HepG2 (cell line): Measurements from ENCODE around the gene NCBP3. TPM values are rescaled to one million over a fixed set of nuclear protein-coding genes. Genes with fewer than 3 reads are reported as not detected.

Experiments used
- ATAC-seq: fragments of 200-7000 bp; cut with Tn5 transposase; 3 replicates; pipeline ENCODE4 v1.9.1; 2020; ENCODE audit warnings: mild to moderate bottlenecking, moderate library complexity
- BruUV-seq: library from RNA; stranded (reverse); fragments of 400-500 nt; replicated peaks from 2 replicates; lab custom pipeline; 2021; lab: Mats Ljungman, UMichigan
- CTCF ChIA-PET: fragments of 300-600 bp; formaldehyde crosslinking; extraction: SDS; loops from one replicate; lab custom pipeline; 2021; ENCODE audit warnings: low total read pairs, inconsistent platforms, low intra/inter-chr PET ratio; lab: Yijun Ruan, JAX
- POLR2A ChIA-PET: fragments of 350-600 bp; sonication (Branson Sonifier 250); formaldehyde crosslinking; loops from one replicate; lab custom pipeline; 2020; ENCODE audit warnings: antibody characterized with exemption, inconsistent platforms; lab: Yijun Ruan, JAX
- DNase-seq: peaks from one replicate; pipeline ENCODE4 v3.0.0-alpha.2; 2015; ENCODE audit warnings: low spot score
- FAIRE-seq: peaks from 3 replicates; lab custom pipeline; 2011; peaks lifted over from hg19 to GRCh38; lab: Jason Lieb, UNC
- H2AFZ ChIP-seq: one replicate; pipeline ENCODE4 v1.6.1; 2011; ENCODE audit warnings: low read length, inconsistent platforms
- H3K27ac ChIP-seq: fragments of 300-600 bp; 3 replicates; pipeline ENCODE4 v1.8.0; 2011; ENCODE audit warnings: mixed run types, mild to moderate bottlenecking, mixed read lengths, low read length, inconsistent platforms; ENCODE audit not compliant: insufficient read depth; ENCODE audit errors: extremely low read length
- H3K27me3 ChIP-seq, 2 experiments: fragments of 200-600 bp in 1 of 2; 2 replicates in 1 of 2; 3 replicates in 1 of 2; pipeline versions ENCODE4 v1.6.0 to v1.8.0; 2011; ENCODE audit warnings: low read length in 2 of 2, mild to moderate bottlenecking in 2 of 2, moderate library complexity in 2 of 2, inconsistent platforms in 1 of 2; ENCODE audit not compliant: insufficient read depth in 2 of 2, control insufficient read depth in 1 of 2
- H3K36me3 ChIP-seq, 2 experiments: fragments of 200-600 bp in 1 of 2; replicated peaks in 1 of 2; 2 replicates in 1 of 2; 3 replicates in 1 of 2; pipeline versions ENCODE4 v1.5.1 to v1.8.0; 2011; ENCODE audit warnings: low read length in 2 of 2, inconsistent platforms in 1 of 2; ENCODE audit not compliant: insufficient read depth in 2 of 2, control insufficient read depth in 1 of 2
- H3K4me1 ChIP-seq: 2 replicates; pipeline ENCODE4 v1.5.1; 2012; ENCODE audit warnings: low read length, inconsistent platforms; ENCODE audit not compliant: insufficient read depth
- H3K4me2 ChIP-seq: 2 replicates; pipeline ENCODE4 v1.6.0; 2011; ENCODE audit warnings: low read depth, low read length, inconsistent platforms
- H3K4me3 ChIP-seq, 3 experiments: fragments of 200-600 bp in 1 of 3; sonication (generic), shearing (Covaris generic) in 1 of 3; replicated peaks in 1 of 3; 2 replicates each; pipeline ENCODE4 v1.5.1; 2011 to 2016; ENCODE audit warnings: low read length in 3 of 3, inconsistent platforms in 2 of 3, low read depth in 2 of 3, mild to moderate bottlenecking in 2 of 3, control low read depth in 1 of 3, mixed read lengths in 1 of 3; ENCODE audit not compliant: insufficient read depth in 1 of 3
- H3K79me2 ChIP-seq: one replicate; pipeline ENCODE4 v1.6.1; 2011; ENCODE audit warnings: low read length, inconsistent platforms; ENCODE audit not compliant: insufficient read depth
- H3K9ac ChIP-seq: 2 replicates; pipeline ENCODE4 v1.6.0; 2011; ENCODE audit warnings: mild to moderate bottlenecking, low read depth, low read length, inconsistent platforms; ENCODE audit not compliant: insufficient read depth
- H3K9me3 ChIP-seq: 2 replicates; pipeline ENCODE4 v1.5.1; 2012; ENCODE audit warnings: mild to moderate bottlenecking, low read length
- H4K20me1 ChIP-seq: 2 replicates; pipeline ENCODE4 v1.6.0; 2011; ENCODE audit warnings: inconsistent platforms, mild to moderate bottlenecking, low read length, moderate library complexity; ENCODE audit not compliant: insufficient read depth
- BCL6 ChIP-seq: IDR thresholded peaks from 2 replicates; pipeline ENCODE4 v1.6.1; 2016; ENCODE audit warnings: missing genetic modification reagents, missing compliant biosample characterization
- HNRNPH1 ChIP-seq: fragments of 200-400 bp; formaldehyde crosslinking; optimal IDR thresholded peaks from 2 replicates; pipeline ENCODE3; 2017; ENCODE audit warnings: mild to moderate bottlenecking, low read depth, low read length
- JUNB ChIP-seq: sonication (generic); formaldehyde crosslinking; IDR thresholded peaks from 2 replicates; pipeline ENCODE4 v1.8.0; 2022; ENCODE audit warnings: missing genetic modification reagents, mild to moderate bottlenecking, borderline replicate concordance
- LCORL ChIP-seq, 2 experiments: fragments of 450-650 bp in 1 of 2; sonication (generic) in 1 of 2; formaldehyde crosslinking in 1 of 2; IDR thresholded peaks; 2 replicates each; pipeline versions ENCODE4 v1.5.0 to v1.6.1; 2017 to 2020; ENCODE audit warnings: antibody characterized with exemption in 1 of 2, missing genetic modification reagents in 1 of 2
- MTF1 ChIP-seq: sonication (generic); formaldehyde crosslinking; IDR thresholded peaks from 2 replicates; pipeline ENCODE4 v1.5.0; 2020; ENCODE audit warnings: missing genetic modification reagents
- NFATC3 ChIP-seq: sonication (generic); formaldehyde crosslinking; IDR thresholded peaks from 2 replicates; pipeline ENCODE4 v1.5.1; 2020; ENCODE audit warnings: mild to moderate bottlenecking, missing genetic modification reagents
- PCBP2 ChIP-seq: fragments of 200-400 bp; formaldehyde crosslinking; optimal IDR thresholded peaks from 2 replicates; pipeline ENCODE3; 2018; ENCODE audit warnings: low read length, low read depth; ENCODE audit not compliant: poor library complexity, severe bottlenecking
- RCOR2 ChIP-seq: IDR thresholded peaks from 2 replicates; pipeline ENCODE4 v1.6.1; 2016; ENCODE audit warnings: missing biosample characterization, missing genetic modification reagents
- TBL1XR1 ChIP-seq: fragments of 150-350 bp; IDR thresholded peaks from 2 replicates; pipeline ENCODE4 v1.6.1; 2014; ENCODE audit warnings: borderline replicate concordance, low read length; ENCODE audit not compliant: partially characterized antibody
- TEAD3 ChIP-seq: optimal IDR thresholded peaks from 2 replicates; pipeline ENCODE3; 2016; ENCODE audit warnings: borderline replicate concordance
- ZFP41 ChIP-seq: sonication (generic); formaldehyde crosslinking; IDR thresholded peaks from 2 replicates; pipeline ENCODE4 v1.4.0; 2020; ENCODE audit warnings: mild to moderate bottlenecking, missing genetic modification reagents, borderline replicate concordance
- ZMAT3 ChIP-seq: sonication (generic); formaldehyde crosslinking; conservative IDR thresholded peaks from 2 replicates; pipeline ENCODE4 v1.7.0; 2021; ENCODE audit warnings: missing genetic modification reagents
- ZNF207 ChIP-seq: fragments of 450-650 bp; IDR thresholded peaks from 2 replicates; pipeline ENCODE4 v1.6.1; 2016; ENCODE audit warnings: antibody characterized with exemption, borderline replicate concordance
- ZNF510 ChIP-seq: sonication (generic); formaldehyde crosslinking; IDR thresholded peaks from 2 replicates; pipeline ENCODE4 v1.4.0; 2020; ENCODE audit warnings: low read depth, mild to moderate bottlenecking, missing genetic modification reagents
- ZNF878 ChIP-seq: sonication (generic); formaldehyde crosslinking; IDR thresholded peaks from 2 replicates; pipeline ENCODE4 v1.8.1; 2023; ENCODE audit warnings: mild to moderate bottlenecking, missing genetic modification reagents, moderate library complexity
- WGBS: methylation state at CpG from one replicate; pipeline ENCODE4 v1.1.6; 2017; ENCODE audit warnings: low lambda C conversion rate; 5-methylcytosine and 5-hydroxymethylcytosine counted together
- in situ Hi-C: cut with HindIII; loops from 2 replicates; pipeline ENCODE4 v1.10.0; 2017; ENCODE audit warnings: low pct_unique_long_range_greater_than_20kb; ENCODE audit not compliant: extremely low pct_ligation_motif_present
- intact Hi-C: fragments of 100-400 bp; cut with micrococcal nuclease; formaldehyde crosslinking; loops from one replicate; pipeline ENCODE4 v1.10.0; 2022; ENCODE audit not compliant: unreplicated experiment
- polyA plus RNA-seq, 8 experiments: library from polyadenylated mRNA; depleted of rRNA in 3 of 8; stranded (reverse) in 7 of 8; unstranded in 1 of 8; fragments of >200 nt; fragmentation: Illumina TruSeq in 4 of 8; extraction: Trizol in 4 of 8; gene quantifications; 2 replicates each; pipeline versions ENCODE4 v1.2.1 to v1.2.3, GENCODE V29; 2011 to 2016; ENCODE audit warnings: low read depth in 4 of 8, missing spikeins in 1 of 8, mixed read lengths in 1 of 8; ENCODE audit not compliant: insufficient read depth in 1 of 8
- total RNA-seq, 5 experiments: library from RNA; depleted of rRNA; stranded (reverse); fragments of >200 nt; fragmentation: Illumina TruSeq; extraction: Trizol; gene quantifications; 2 replicates each; pipeline ENCODE4 v1.2.3, GENCODE V29; 2016; ENCODE audit warnings: low read depth in 1 of 5
- TF ChIP-seq, protein P1 (sequence below): sonication (generic); formaldehyde crosslinking; IDR thresholded peaks from 2 replicates; pipeline ENCODE4 v1.5.0; 2020; ENCODE audit warnings: mild to moderate bottlenecking, missing genetic modification reagents, borderline replicate concordance
- TF ChIP-seq, protein P2 (sequence below): sonication (generic); formaldehyde crosslinking; IDR thresholded peaks from 2 replicates; pipeline ENCODE4 v1.8.1; 2023; ENCODE audit warnings: mild to moderate bottlenecking, inconsistent platforms, moderate library complexity, missing genetic modification reagents, borderline replicate concordance
- TF ChIP-seq, protein P3 (sequence below): fragments of 450-650 bp; IDR thresholded peaks from 2 replicates; pipeline ENCODE4 v1.6.1; 2017

Gene NCBP3
- total and polyA plus RNA-seq, 2 of the 13 experiments (the other 11 are each of a cell fraction or from before 2014, with no cell fraction given) = 19.5 to 24.8 TPM

DNA sequence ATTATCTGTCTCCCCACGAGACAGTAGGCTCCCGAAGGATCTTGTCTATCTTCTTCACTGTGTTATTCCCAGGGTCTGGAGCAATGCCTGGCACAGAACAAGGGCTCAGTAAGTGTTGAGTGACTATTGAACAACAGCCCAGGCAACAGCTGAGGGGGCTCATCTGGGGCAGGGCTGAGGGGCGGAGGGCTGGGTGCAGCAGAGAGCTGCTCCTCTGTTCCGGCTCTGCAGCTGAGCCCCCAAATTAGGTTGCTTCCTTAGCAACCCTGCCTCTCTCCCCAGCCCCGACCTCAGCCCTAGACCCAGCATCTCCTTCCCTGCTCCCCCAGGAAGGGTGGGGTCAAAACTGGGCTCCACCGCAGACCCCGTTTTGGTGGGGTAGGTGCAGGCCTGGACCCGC, 77.3 kb downstream of the NCBP3 start:
- no peak overlapping the region for H3K4me2 ChIP-seq
- DNase-seq = no peak
- H3K4me1 ChIP-seq = peaks cover 60% of the 10 kb centered on the region
- H4K20me1 ChIP-seq = no peaks in the 10 kb centered on the region
- peaks cover 0 to 2% of the 10 kb centered on the region in 2 experiments; a peak in 1 of 5 replicates for H3K27me3 ChIP-seq
- ChIA-PET POLR2A (no interaction called here), CTCF (no interaction called here)
- intact Hi-C loops (no loop called here), in situ Hi-C loops (no loop called here)
- no peak overlapping the region for H3K27ac ChIP-seq
- no peaks in the 10 kb centered on the region for H3K36me3 ChIP-seq
- no peak overlapping the region for H3K4me3 ChIP-seq
- BruUV-seq = no TSS peak
- no peak overlapping the region for H3K9ac ChIP-seq
- ATAC-seq = no peak
- H3K79me2 ChIP-seq = no peaks in the 10 kb centered on the region
- no peak for FAIRE-seq
- WGBS = 81% methylated on average over 7 of the region's 8 CpGs
- no peaks in the 10 kb centered on the region for H3K9me3 ChIP-seq
- no peak overlapping the region for H2AFZ ChIP-seq
- TF ChIP-seq, protein P1, sequence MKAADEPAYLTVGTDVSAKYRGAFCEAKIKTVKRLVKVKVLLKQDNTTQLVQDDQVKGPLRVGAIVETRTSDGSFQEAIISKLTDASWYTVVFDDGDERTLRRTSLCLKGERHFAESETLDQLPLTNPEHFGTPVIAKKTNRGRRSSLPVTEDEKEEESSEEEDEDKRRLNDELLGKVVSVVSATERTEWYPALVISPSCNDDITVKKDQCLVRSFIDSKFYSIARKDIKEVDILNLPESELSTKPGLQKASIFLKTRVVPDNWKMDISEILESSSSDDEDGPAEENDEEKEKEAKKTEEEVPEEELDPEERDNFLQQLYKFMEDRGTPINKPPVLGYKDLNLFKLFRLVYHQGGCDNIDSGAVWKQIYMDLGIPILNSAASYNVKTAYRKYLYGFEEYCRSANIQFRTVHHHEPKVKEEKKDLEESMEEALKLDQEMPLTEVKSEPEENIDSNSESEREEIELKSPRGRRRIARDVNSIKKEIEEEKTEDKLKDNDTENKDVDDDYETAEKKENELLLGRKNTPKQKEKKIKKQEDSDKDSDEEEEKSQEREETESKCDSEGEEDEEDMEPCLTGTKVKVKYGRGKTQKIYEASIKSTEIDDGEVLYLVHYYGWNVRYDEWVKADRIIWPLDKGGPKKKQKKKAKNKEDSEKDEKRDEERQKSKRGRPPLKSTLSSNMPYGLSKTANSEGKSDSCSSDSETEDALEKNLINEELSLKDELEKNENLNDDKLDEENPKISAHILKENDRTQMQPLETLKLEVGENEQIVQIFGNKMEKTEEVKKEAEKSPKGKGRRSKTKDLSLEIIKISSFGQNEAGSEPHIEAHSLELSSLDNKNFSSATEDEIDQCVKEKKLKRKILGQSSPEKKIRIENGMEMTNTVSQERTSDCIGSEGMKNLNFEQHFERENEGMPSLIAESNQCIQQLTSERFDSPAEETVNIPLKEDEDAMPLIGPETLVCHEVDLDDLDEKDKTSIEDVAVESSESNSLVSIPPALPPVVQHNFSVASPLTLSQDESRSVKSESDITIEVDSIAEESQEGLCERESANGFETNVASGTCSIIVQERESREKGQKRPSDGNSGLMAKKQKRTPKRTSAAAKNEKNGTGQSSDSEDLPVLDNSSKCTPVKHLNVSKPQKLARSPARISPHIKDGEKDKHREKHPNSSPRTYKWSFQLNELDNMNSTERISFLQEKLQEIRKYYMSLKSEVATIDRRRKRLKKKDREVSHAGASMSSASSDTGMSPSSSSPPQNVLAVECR = no peak
- TF ChIP-seq NFATC3 (CRISPR knock-in tag) (no peak), JUNB (CRISPR knock-in tag) (no peak), ZFP41 (CRISPR knock-in tag) (no peak), ZNF207 (no peak), BCL6 (no peak), TEAD3 (CRISPR knock-in tag) (no peak), MTF1 (CRISPR knock-in tag) (no peak), HNRNPH1 (no peak), LCORL (IDR thresholded peaks at IDR 0.05) (no peak), LCORL (CRISPR knock-in tag; IDR thresholded peaks at IDR 0.05) (no peak), ZNF878 (CRISPR knock-in tag) (no peak), ZMAT3 (no peak), PCBP2 (no peak), RCOR2 (CRISPR knock-in tag) (no peak), TBL1XR1 (no peak), ZNF510 (no peak)
- TF ChIP-seq, protein P2, sequence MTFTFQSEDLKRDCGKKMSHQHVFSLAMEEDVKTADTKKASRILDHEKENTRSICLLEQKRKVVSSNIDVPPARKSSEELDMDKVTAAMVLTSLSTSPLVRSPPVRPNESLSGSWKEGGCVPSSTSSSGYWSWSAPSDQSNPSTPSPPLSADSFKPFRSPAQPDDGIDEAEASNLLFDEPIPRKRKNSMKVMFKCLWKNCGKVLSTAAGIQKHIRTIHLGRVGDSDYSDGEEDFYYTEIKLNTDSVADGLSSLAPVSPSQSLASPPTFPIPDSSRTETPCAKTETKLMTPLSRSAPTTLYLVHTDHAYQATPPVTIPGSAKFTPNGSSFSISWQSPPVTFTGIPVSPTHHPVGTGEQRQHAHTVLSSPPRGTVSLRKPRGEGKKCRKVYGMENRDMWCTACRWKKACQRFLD (CRISPR knock-in tag) = no peak
- TF ChIP-seq, protein P3, sequence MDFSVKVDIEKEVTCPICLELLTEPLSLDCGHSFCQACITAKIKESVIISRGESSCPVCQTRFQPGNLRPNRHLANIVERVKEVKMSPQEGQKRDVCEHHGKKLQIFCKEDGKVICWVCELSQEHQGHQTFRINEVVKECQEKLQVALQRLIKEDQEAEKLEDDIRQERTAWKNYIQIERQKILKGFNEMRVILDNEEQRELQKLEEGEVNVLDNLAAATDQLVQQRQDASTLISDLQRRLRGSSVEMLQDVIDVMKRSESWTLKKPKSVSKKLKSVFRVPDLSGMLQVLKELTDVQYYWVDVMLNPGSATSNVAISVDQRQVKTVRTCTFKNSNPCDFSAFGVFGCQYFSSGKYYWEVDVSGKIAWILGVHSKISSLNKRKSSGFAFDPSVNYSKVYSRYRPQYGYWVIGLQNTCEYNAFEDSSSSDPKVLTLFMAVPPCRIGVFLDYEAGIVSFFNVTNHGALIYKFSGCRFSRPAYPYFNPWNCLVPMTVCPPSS = no peak
